GM19328 (cell line): ENCODE measurements around the gene SYT2.

Source experiments
- ATAC-seq: cut with Tn5 transposase; IDR thresholded peaks from one replicate; pipeline ENCODE4 v1.9.1; 2021; ENCODE audit warnings: mild to moderate bottlenecking, moderate library complexity; ENCODE audit not compliant: unreplicated experiment

The SYT2 gene

GRCh38 chr1:202680586-202681352 is 29.5 kb downstream of the SYT2 start:
- no peak for ATAC-seq

DNA sequence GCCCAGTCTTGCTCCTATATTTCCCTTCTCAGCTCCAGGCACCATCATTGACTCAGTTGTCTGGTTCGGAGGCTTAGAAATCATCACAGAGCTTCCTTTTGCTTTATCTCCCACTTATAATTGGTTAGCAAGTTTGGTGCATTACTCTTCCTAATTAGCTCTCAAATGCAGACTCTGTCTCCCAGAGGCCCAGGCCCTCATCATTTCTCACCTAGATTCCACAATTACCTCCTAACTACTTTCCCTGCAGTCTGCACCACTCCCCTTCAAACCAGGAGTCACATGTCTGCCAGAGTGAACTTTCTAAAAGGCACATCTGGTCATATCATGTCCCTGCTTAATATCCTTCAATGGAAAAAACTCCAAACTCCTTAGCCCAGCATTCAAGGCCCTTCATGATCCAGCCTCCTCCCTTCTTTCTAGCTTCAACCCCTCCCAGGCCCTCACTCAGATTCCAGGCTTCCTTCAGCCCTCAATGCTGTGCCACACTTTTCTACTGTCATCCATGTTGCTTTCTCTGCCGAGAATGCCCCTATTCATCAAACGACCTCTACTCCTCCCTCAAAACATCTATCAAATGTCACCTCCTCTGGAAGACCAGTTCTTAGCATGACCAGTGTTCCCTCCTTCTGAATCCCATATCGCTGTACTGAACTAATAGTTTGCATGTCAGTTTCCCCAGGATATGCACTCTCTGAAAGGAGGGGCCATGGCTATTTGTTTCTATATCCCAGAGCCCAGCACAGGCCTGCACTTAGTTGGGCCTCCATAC is 30.7 kb downstream of the SYT2 start:
- ATAC-seq = no peak

DNA sequence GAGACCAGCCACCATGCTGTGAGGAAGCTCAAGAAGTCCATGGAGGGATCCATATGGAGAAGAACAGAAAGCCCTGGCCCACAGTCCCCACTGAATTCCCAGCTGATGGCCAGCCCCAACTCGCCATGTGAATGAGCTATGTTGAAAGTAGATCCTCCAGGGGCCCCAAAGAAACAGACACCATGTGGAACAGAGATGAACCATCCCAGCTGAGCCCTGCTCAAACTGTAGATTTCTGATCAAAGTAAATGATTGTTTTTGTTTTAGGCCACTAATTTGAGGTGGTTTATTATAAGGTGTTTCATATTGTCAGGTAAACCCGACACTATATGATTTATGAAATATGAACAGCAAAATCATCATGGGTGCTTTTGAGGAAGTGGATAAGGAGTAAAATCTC is 32.8 kb downstream of the SYT2 start:
- no peak for ATAC-seq

DNA sequence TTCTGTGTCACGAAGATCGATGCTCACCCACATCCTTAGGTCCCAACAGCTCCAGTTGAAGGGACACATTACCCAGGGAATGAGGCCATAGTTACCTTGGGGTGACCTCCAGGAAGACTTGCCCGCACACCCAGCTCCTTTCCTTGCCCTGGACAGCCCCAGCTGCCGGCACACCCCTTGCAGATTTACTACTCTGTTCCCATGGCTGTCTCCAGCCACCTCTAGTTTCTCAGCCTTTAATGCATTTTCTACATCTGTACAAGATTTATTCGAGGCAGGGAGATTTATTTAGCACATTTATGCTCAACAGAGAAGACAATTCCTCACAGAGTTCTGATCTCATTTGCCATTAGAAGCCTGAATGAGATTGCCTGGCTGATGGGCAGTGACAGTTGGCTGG is 36.7 kb downstream of the SYT2 start:
- no peak for ATAC-seq

DNA sequence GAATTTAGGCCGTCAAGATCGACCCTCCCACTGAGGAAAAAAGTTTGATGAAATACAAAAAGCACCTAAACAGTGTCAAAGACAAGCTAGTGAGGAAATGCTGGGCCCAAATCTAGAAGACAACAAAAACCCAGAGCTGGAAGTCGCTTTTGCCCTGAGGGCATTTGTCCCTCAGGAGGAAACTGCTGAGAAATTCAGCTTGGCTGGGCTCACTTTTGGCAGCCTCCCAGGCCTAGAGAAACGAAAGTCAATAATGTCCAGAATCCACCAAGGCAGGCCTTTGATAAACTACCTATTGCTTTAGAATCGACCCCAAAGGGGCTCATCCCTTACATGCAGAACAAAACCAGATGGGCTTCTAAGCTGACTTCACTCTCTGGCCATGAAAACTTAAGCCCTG is 38.9 kb downstream of the SYT2 start:
- no peak for ATAC-seq

DNA sequence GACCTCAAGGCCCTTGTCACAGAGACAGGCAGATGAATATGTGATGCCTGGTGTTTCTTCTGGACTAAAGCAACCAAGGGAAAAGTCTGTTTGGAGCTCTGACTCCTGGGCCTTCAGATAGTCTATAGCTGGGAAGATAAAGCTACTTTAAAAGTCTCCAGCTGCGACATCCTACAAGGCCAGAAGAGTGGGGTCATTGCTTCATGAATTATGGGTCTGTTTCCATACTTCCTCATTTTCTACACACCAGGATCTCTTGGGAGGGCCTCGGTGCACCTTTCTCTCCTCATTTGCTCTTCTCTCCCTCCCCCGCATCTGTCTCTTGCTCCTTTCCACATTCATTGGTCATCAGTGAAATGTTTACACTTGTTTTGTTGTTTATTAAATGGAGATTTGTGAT is 44.8 kb downstream of the SYT2 start:
- ATAC-seq = no peak

- ATAC-seq = no peak
These were observed 46.2 kb downstream of the SYT2 start for GRCh38 chr1:202664083-202664482.

- no peak for ATAC-seq
These were observed 47.1 kb downstream of the SYT2 start for GRCh38 chr1:202663131-202663530.

- ATAC-seq = no peak
These were observed 48.2 kb downstream of the SYT2 start for GRCh38 chr1:202662081-202662480.

DNA sequence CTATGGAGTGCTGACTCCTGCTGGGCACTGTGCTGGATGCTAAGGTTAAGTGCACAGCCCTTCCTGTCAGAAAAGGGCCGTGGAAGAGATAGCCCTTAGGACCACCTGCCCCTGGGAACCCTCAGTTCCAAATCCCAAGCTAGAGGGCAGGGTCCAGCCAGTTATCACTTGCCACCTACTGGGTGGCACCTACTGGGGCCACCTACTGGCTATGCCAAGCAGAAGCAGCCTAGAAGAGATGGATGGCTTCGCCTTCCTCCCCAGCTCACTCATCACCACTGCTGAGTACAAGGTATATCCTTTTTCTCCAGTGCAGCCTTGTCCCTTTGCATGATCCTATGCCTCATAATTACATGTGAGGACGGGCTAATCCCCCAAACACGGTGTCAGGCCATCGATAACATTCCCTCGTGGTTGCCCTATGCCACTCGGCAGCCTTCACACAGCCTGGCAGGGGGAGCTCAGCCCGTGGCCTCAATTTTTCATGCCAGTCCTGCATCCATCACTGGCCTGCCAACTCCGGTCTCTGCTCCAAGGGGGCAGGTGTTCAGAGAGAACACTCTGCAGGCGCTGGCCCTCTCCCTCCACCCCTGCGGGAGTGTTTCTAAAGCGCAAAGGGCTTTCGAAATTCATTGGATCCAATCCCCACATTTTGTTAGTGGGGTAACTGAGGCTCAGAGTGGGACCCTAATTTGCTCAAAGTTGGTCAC is 49.0 kb downstream of the SYT2 start:
- ATAC-seq = no peak

DNA sequence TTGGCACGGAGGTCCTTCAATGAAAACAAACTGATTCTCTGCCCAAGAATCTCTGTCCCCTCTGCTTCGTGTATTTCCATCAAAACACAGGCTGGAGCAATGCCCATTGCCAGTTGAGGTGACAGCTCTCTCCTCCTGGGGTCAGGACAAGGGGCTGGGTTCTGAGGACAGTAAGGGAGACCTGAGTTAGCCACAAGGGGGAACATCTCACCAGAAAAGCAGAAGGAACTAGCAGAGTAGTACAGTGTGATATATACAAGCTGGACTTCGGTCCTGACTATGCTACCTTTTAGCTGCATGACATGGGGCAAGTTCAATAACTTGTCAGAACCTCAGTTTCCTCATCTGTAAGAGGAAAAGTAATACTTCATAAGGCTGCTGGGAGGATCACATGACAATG is 50.3 kb downstream of the SYT2 start:
- ATAC-seq = no peak

DNA sequence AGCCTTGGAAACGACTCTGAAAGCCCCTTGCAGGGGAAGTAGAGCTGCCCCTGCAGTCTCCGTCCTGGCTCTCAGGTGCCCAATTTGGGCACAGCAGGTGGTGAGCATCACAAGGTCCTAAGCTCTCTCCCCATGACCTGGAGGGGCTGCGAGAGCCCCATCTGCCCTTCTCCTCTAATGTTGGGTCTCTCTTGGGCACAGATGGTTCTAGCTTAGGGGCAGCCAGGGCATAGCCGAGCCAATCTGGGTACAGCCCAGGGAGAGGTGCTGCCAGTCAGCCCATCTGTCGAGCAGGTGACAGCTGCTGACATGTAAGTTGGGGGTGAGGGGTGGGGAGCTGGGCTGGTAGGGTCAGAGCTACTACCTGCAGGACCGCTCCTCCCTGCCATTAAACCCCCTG is 50.7 kb downstream of the SYT2 start:
- no peak for ATAC-seq

DNA sequence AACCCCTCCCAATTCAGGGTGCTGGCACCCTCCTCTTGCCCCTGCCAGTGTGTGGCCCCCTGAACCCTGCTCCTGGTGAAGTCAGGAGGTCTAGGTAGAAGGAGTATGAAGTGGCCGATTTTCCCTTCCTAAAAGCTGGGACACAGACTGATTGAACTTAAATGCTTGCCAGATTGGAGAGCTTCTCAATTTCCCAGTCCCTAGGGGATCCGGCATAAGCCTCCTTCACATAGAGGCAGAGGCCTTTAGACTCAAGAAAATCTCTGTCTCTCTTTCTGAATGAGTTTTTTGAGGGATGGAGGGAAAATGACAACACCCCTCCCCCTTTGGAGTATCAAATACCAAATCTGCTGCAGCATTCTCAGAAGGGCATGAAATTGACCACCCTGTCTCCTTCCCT is 51.5 kb downstream of the SYT2 start:
- ATAC-seq = no peak

DNA sequence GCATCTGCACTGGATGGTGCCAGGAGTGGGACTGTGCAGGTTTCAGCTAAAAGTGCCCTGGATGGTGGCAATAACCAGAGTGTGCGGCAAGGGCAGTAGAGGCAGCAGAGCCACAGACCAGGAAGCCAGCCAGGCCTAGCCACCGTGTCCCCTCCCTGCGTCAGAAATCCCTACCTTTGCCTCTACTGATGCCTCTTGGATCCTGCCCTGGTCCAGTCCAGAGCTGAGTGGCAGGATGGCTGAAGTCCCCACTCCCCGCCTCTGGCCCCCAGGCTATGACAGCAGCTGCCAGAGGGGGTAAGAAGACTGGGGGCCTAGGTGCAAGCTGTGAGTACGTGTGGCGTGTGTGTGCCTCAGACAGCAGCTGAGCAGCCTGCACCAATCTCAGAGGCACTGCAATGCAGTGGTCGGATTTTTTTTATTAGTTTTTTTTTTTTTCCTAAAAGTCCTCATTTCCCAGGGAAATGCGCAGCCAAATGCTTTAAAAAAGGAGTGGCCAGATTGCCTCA is 51.9 kb downstream of the SYT2 start:
- no peak for ATAC-seq

DNA sequence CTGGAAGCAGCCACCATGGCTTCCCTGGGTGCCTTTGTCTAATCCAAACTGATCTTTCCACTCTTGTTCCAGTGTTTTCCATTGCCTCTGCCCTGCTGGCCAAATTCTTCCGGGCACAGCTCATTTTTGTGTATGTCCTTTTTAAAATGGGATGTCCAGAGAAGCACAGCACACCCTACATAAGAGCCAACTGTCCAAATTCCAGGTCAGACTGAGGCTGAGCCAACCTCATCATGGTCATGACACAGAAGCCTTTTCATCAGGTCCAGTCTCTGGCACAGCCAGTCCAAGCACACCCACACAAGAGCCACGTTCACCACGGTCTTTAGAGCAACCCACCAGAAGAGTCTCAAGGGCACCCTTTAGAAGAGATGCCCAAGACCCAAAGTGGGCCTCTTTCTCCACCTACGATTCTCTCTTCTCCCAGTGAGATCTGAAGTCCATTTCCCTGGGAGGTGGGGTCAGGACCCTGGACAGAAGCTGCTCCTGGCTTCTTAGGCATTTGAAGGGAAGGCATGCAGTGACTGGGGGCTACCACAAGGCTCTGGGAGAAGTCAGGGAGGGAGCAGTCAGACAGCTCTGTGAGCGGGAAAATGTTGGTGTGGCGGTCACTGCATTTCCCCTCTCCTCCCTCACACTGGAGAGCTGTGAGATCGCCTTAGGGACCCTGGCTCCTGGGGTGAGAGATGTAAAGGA is 53.2 kb downstream of the SYT2 start:
- no peak for ATAC-seq

GRCh38 chr1:202656057-202656456 is 54.2 kb downstream of the SYT2 start:
- no peak for ATAC-seq

GRCh38 chr1:202654079-202654478 is 56.2 kb downstream of the SYT2 start:
- no peak for ATAC-seq

DNA sequence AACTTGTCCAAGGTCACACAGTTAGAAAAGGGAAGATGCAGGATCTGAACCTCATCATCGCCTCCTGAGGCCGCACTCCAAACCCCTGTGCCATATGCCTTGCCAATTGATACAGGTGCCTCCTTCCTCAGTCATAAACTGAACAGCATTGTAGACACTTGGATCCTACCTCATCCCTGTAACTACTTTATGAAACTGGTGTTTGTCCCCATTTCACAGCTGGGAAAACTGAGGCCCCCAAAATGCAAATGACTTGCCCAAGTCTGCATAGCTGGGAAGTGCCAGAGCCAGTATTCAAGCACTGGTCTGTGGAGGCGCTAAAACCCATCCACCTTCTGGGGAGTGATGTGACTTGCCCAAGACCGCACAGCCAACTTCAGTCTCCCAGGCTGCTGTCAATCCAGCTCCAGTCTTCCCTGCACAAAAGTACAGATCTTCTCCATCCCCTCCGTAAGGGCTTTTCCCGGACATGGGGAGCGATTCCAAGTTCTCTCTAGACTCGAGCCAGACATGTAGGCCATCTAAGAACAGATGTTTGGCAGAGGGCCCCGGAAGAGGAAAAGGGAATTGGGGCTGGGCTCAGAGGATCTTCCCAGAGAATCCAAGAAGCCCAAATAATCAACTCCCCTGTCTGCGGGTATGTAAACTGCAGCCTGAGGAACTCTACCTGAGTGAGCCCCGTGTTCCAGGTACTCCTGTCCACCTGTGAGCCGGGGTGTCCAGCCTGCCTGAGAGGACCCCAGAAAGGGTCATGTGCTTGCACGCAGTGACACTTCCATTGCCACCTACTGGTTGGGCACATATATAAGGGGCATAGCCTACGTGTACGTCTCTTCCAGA is 60.5 kb downstream of the SYT2 start:
- no peak for ATAC-seq

GRCh38 chr1:202648605-202649226 is 61.5 kb downstream of the SYT2 start:
- no peak for ATAC-seq

GRCh38 chr1:202645097-202645476 is 65.2 kb downstream of the SYT2 start:
- no peak for ATAC-seq
